Fibroblast of skin of right quadriceps (primary cell): ENCODE data around the gene HPSE2.

Experiments used
- DNase-seq: peaks from one replicate; pipeline ENCODE4 v3.0.0-alpha.2; 2013

The HPSE2 gene

GRCh38 chr10:98422182-98422581, 813.5 kb downstream of the HPSE2 start:
- DNase-seq: no peak

GRCh38 chr10:98420786-98421185, 814.9 kb downstream of the HPSE2 start:
- no peak for DNase-seq

GRCh38 chr10:98419469-98420261, 816.0 kb downstream of the HPSE2 start:
- no peak for DNase-seq

- DNase-seq: no peak
Observed at GRCh38 chr10:98418665-98419468, 816.8 kb downstream of the HPSE2 start.

GRCh38 chr10:98417973-98418664, 817.5 kb downstream of the HPSE2 start:
- no peak for DNase-seq

DNA sequence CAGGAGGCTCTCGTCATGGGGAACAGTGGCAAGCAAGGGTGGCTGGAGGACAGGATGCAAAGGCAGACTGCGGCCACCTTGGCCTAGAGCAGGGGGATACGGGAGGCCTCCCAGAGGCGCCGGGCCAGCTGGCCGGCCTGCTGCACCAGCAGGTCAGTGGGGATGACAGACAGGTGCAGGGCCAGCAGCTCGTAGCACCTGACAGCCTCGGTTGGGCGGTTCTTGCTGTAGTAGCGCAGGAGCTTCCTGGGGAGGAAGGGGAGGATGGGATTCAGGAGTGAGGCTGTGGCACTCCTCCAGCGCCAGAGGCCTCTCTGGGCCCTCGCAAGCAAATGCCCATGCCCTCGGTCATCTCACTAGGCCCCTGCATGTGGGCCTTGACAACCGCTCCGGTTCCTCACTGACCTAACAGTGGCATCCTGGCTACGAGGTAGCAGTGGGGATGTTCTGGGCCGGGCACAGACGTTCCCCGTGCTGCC, 818.1 kb downstream of the HPSE2 start:
- no peak for DNase-seq

DNA sequence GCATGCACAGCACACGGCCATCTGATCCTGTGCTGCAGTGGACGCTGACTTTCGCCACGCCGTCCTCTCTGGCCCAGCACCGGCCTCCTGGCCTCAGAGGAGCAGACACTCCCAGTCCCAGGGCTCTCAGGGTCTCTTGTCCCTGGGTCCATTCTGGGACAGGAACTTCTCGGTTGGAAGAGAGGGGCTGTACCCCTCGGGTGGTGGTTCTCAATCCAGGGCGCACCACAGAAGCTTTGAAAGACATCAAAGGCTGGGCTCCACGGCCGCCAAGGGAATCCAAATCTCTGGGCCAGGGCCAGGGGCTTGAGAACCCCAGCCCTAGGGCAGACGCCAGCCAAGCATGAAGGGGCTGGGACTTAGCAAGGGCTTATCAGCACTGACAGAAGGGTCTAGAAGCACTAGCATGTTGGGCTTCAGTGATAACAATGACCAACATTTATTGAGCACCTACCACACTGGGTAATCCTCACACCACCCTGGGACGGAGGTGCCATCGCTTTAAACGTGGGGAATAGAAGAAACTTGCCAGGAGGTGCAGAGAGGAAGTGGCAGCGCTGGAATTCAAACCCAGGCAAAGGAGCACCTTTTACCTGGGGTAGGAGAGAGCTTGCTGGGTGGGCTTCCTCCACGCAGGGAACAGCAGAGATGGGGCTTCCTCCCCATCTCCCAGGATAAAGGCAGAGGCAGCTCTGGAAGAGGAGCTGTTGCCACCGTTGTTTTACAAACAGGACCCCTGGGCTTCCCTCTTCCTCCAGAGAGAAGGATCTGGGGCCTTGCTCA, 818.9 kb downstream of the HPSE2 start:
- no peak for DNase-seq

DNA sequence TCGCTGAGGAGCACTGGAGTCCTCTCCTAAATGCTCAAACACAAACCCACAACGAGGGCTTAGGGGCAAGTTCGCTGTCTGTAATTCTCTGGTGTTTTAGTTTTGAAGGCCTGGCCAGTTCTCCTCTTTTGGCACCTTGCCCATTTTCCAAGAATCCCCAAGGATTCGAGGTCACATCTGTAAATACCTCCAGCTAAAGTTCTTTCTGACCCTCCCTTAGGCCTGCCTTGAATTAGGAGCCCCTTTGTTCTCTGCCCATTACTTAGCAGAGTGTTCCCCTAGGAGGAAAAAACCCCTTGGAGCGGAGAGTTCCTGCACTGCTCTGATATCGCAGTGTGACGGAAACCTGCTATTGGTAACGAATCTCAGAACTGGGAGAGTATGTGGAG, 819.9 kb downstream of the HPSE2 start:
- DNase-seq: peak; percentile 55

GRCh38 chr10:98414932-98415730, 820.5 kb downstream of the HPSE2 start, which contains the start of gene PYROXD2:
Gene PYROXD2 (minus strand): TSS chr10:98415182. CDS start chr10:98415135, 47 bp downstream.
- peak; percentile 94 for DNase-seq

DNA sequence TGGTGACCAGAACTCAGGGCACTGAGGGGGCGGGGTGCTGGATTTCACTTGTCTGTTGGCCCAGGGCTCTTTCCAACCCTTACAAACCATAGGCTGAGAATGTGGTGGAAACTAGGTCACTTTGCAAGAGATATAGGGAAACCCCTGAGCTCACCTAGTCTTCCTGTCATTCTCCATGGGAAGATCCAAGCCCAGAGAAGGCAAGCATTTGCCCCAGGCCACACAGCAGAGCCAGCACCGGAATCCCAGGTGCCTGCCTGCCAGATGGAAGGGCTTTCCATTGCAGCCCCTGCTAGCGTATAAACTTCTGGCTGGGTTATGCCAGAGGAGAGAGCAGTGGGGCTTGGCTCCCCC, 821.1 kb downstream of the HPSE2 start:
- no peak for DNase-seq

- no peak for DNase-seq
Observed at GRCh38 chr10:98411768-98412167, 823.9 kb downstream of the HPSE2 start.

GRCh38 chr10:98411166-98411565, 824.5 kb downstream of the HPSE2 start:
- DNase-seq: no peak

DNA sequence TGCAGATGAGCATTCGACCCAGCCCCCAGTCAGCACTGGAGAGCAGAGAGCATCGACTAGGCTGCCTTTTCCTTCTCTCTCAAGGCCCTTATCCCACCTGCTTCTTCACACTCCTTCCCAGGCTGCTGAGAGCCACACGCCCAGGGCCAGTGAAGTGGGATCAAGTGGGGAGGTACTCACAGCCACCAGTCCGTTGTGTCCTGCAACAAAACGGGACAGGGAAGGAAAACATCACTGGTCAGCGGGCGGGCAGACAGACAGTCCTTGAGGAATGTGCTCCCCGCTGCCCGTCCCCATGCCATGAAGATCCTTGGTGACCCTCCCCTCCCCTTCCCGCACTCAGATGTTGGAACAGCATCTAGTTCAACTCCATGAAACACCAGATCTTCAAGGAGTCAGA, 824.9 kb downstream of the HPSE2 start:
- DNase-seq: no peak

DNA sequence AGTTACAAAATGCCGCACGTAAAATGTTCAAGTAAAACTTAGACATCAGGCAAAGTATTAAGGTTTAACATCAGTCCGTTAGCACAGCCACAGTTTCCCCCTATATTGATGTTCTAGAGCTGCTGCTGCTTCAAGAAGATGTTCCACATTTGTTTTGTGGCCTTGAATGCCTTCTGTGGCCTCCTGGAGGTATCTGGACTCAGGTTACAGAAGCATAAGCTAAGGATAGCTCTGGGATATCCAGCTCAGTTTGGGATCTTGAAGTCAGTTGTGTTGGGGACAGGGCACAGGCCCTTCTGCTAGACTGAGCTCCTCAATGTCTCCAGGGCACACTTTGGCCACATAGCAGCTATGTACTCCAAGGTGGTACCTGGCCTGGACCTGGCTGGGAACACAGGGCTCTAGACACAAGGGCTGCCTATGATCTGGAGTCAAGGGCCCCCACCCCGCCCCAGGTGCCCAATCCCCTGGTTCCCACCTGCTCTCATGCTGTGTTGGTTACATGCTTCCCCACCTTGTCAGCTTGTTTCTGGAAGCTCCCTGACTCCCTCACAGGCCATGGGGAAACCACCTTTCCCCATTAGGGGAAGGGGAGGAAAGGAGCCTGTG, 825.4 kb downstream of the HPSE2 start:
- DNase-seq: no peak

- DNase-seq: no peak
Observed at GRCh38 chr10:98408799-98409198, 826.9 kb downstream of the HPSE2 start.

- DNase-seq: no peak
Observed at GRCh38 chr10:98407744-98408241, 827.9 kb downstream of the HPSE2 start.
